PFSK-1 (cell line): ENCODE data around the gene FOLR1.

Source experiments
- POLR2AphosphoS5 ChIP-seq: IDR thresholded peaks from 2 replicates; pipeline ENCODE4 v1.6.1; 2012; ENCODE audit warnings: low read depth, mild to moderate bottlenecking, control low read depth, low read length, moderate library complexity
- REST ChIP-seq, 2 experiments: IDR thresholded peaks; 2 replicates each; pipeline versions ENCODE4 v1.6.1 to v1.8.0; 2011 to 2012; ENCODE audit warnings: low read depth in 2 of 2, low read length in 2 of 2, control low read depth in 1 of 2, inconsistent platforms in 1 of 2, mild to moderate bottlenecking in 1 of 2, moderate library complexity in 1 of 2; ENCODE audit not compliant: insufficient read depth in 1 of 2
- SIN3A ChIP-seq: IDR thresholded peaks from 2 replicates; pipeline ENCODE4 v1.6.1; 2012; ENCODE audit warnings: mild to moderate bottlenecking, low read length, moderate library complexity, borderline replicate concordance; ENCODE audit not compliant: insufficient read depth
- TAF1 ChIP-seq: IDR thresholded peaks from 2 replicates; pipeline ENCODE4 v1.6.1; 2012; ENCODE audit warnings: low read length, control low read depth, borderline replicate concordance; ENCODE audit not compliant: insufficient read depth

- no peak for TF ChIP-seq POLR2AphosphoS5
- TF ChIP-seq TAF1 = no peak
- no peak for TF ChIP-seq REST (IDR thresholded peaks at IDR 0.05; ENCODE audit: insufficient read depth in 1 of 2, low read depth in 2 of 2, low read length in 2 of 2)
- no peak for TF ChIP-seq SIN3A
Measured at GRCh38 chr11:72150882-72151281, 41.1 kb upstream of the FOLR1 start.
